Activated CD4-positive, alpha-beta T cell treated with anti-CD3 and anti-CD28 coated beads for 24 hours (primary cell): ENCODE results near the gene CYP2A7.
A peak's percentile ranks its signal among the peaks of the same experiment; 100 is the strongest.
"Not testable (repeated sequence)": the region's sequence is repeated elsewhere in the genome, so short reads cannot be mapped to it uniquely, and the experiment has no call there.

Experiments
- DNase-seq, 2 donors: peaks; one replicate each; pipeline ENCODE4 v3.0.0-alpha.2; 2020; ENCODE audit warnings: low read depth in 2 of 2

CYP2A7 gene

GRCh38 chr19:40899964-40900363 lies 17.9 kb upstream of the CYP2A7 start:
- DNase-seq: not testable (repeated sequence)

GRCh38 chr19:40896843-40897789 lies 15.1 kb upstream of the CYP2A7 start:
- DNase-seq: not testable (repeated sequence)

GRCh38 chr19:40896418-40896796 lies 14.4 kb upstream of the CYP2A7 start:
- DNase-seq: no peak

GRCh38 chr19:40893112-40893511 lies 11.1 kb upstream of the CYP2A7 start:
- DNase-seq: no peak

GRCh38 chr19:40889366-40889765 lies 7.3 kb upstream of the CYP2A7 start:
- DNase-seq: no peak

- no peak for DNase-seq
Observed at GRCh38 chr19:40888191-40888590, 6.2 kb upstream of the CYP2A7 start.

GRCh38 chr19:40884187-40884931 lies 2.3 kb upstream of the CYP2A7 start:
- DNase-seq: not testable (repeated sequence)

GRCh38 chr19:40879349-40879748 lies 2.7 kb downstream of the CYP2A7 start:
- not testable (repeated sequence) for DNase-seq

- peak; percentile 81 to 87 for DNase-seq
Observed at GRCh38 chr19:40875526-40875951, 6.5 kb downstream of the CYP2A7 start.

GRCh38 chr19:40874874-40875273 lies 7.2 kb downstream of the CYP2A7 start:
- DNase-seq: not testable (repeated sequence)

- DNase-seq: not testable (repeated sequence)
Observed at GRCh38 chr19:40873873-40874272, 8.2 kb downstream of the CYP2A7 start.

GRCh38 chr19:40872209-40872608 lies 9.8 kb downstream of the CYP2A7 start:
- no peak for DNase-seq

- DNase-seq: no peak
Observed at GRCh38 chr19:40867701-40868100, 14.3 kb downstream of the CYP2A7 start.

GRCh38 chr19:40864739-40865496 lies 17.1 kb downstream of the CYP2A7 start:
- DNase-seq: not testable (repeated sequence)

- DNase-seq: no peak
Observed at GRCh38 chr19:40862785-40863184, 19.2 kb downstream of the CYP2A7 start.

GRCh38 chr19:40862333-40862732 lies 19.7 kb downstream of the CYP2A7 start:
- DNase-seq: no peak

GRCh38 chr19:40858109-40858508 lies 23.9 kb downstream of the CYP2A7 start:
- DNase-seq: no peak

- DNase-seq: not testable (repeated sequence)
Observed at GRCh38 chr19:40852467-40853152, 29.4 kb downstream of the CYP2A7 start.

GRCh38 chr19:40850277-40850676 lies 31.8 kb downstream of the CYP2A7 start, which contains the start of gene CYP2A6:
Gene CYP2A6, minus strand, starts transcription at chr19:40850447. Its CDS starts 21 bp downstream, at chr19:40850426.
- DNase-seq: not testable (repeated sequence)

- DNase-seq: not testable (repeated sequence)
Observed at GRCh38 chr19:40846722-40847121, 35.3 kb downstream of the CYP2A7 start.

- DNase-seq: peak; percentile 53
Observed at GRCh38 chr19:40843653-40844052, 38.4 kb downstream of the CYP2A7 start.
